GM20431 (cell line): ENCODE measurements around the gene SCARB1.

Experiments used
- in situ Hi-C: fragments of 300-500 bp; cut with MseI, MboI; formaldehyde crosslinking; loops from one replicate; pipeline ENCODE4 v1.15.0; 2020; ENCODE audit warnings: low sequenced_read_pairs; ENCODE audit not compliant: unreplicated experiment

The SCARB1 gene

GRCh38 chr12:124866195-124866882, 2.7 kb upstream of the SCARB1 start:
- in situ Hi-C loops, result no loop called here

- in situ Hi-C loops, result no loop called here
Observed at GRCh38 chr12:124865728-124866127, 2.1 kb upstream of the SCARB1 start.

GRCh38 chr12:124864326-124864752, 675 bp upstream of the SCARB1 start:
- in situ Hi-C loops, result no loop called here

- in situ Hi-C loops, result no loop called here
Observed at GRCh38 chr12:124862768-124863415, 772 bp downstream of the SCARB1 start.

- in situ Hi-C loops, result no loop called here
Observed at GRCh38 chr12:124861898-124862676, 1.6 kb downstream of the SCARB1 start.

- in situ Hi-C loops, result no loop called here
Observed at GRCh38 chr12:124861492-124861891, 2.2 kb downstream of the SCARB1 start.

GRCh38 chr12:124857921-124858461, 5.7 kb downstream of the SCARB1 start:
- in situ Hi-C loops, result no loop called here

GRCh38 chr12:124856842-124857178, 6.9 kb downstream of the SCARB1 start:
- in situ Hi-C loops, result no loop called here

GRCh38 chr12:124856132-124856841, 7.4 kb downstream of the SCARB1 start:
- in situ Hi-C loops, result no loop called here

GRCh38 chr12:124855275-124855957, 8.2 kb downstream of the SCARB1 start:
- in situ Hi-C loops, result no loop called here

GRCh38 chr12:124854637-124855184, 9.0 kb downstream of the SCARB1 start:
- in situ Hi-C loops, result no loop called here

GRCh38 chr12:124853781-124854636, 9.7 kb downstream of the SCARB1 start:
- in situ Hi-C loops, result no loop called here

- in situ Hi-C loops, result no loop called here
Observed at GRCh38 chr12:124852911-124853427, 10.7 kb downstream of the SCARB1 start.

GRCh38 chr12:124852329-124852831, 11.3 kb downstream of the SCARB1 start:
- in situ Hi-C loops, result no loop called here

- in situ Hi-C loops, result no loop called here
Observed at GRCh38 chr12:124851342-124851741, 12.3 kb downstream of the SCARB1 start.

GRCh38 chr12:124849382-124849781, 14.3 kb downstream of the SCARB1 start:
- in situ Hi-C loops, result no loop called here

GRCh38 chr12:124848621-124849380, 14.9 kb downstream of the SCARB1 start:
- in situ Hi-C loops, result no loop called here
